ENCODE data around the gene FAR2.

DNA sequence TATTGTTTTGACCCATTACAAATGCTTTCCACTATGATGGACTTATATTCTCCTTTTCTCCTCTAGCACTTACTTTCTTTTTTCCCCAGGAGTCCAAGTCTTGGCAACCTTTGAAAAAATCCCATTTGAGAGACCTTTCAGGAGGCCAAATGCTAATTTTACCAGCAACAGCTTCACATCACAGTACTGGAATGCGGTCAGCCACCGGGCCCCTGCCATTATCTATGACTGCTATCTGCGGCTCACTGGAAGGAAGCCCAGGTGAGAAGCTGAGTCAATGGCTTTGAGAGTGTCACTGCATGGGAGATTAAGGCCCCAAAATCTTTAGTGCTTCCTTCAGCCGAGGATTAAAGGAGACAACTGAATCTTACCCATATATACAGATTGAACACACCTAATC lies 167.7 kb downstream of the FAR2 start:
- TF ChIP-seq, protein P1, sequence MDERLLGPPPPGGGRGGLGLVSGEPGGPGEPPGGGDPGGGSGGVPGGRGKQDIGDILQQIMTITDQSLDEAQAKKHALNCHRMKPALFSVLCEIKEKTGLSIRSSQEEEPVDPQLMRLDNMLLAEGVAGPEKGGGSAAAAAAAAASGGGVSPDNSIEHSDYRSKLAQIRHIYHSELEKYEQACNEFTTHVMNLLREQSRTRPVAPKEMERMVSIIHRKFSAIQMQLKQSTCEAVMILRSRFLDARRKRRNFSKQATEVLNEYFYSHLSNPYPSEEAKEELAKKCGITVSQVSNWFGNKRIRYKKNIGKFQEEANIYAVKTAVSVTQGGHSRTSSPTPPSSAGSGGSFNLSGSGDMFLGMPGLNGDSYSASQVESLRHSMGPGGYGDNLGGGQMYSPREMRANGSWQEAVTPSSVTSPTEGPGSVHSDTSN (CRISPR knock-in tag; IDR thresholded peaks at IDR 0.05), result no peak
- TF ChIP-seq MXD4 (CRISPR knock-in tag; IDR thresholded peaks at IDR 0.05), result no peak
- TF ChIP-seq, protein P2, sequence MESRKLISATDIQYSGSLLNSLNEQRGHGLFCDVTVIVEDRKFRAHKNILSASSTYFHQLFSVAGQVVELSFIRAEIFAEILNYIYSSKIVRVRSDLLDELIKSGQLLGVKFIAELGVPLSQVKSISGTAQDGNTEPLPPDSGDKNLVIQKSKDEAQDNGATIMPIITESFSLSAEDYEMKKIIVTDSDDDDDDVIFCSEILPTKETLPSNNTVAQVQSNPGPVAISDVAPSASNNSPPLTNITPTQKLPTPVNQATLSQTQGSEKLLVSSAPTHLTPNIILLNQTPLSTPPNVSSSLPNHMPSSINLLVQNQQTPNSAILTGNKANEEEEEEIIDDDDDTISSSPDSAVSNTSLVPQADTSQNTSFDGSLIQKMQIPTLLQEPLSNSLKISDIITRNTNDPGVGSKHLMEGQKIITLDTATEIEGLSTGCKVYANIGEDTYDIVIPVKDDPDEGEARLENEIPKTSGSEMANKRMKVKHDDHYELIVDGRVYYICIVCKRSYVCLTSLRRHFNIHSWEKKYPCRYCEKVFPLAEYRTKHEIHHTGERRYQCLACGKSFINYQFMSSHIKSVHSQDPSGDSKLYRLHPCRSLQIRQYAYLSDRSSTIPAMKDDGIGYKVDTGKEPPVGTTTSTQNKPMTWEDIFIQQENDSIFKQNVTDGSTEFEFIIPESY (CRISPR knock-in tag; IDR thresholded peaks at IDR 0.05), result no peak
